ENCODE measurements around the gene SLC6A20. TPM values are rescaled to one million over a fixed set of nuclear protein-coding genes. Genes with fewer than 3 reads are reported as not detected.
"Not testable (repeated sequence)": the region's sequence is repeated elsewhere in the genome, so short reads cannot be mapped to it uniquely, and the experiment has no call there.

SLC6A20 gene
- total RNA-seq, 4 donors from 2014 or later: 13.4 to 26.1 (median 21.5) TPM

GRCh38 chr3:45756055-45756454 lies 40.3 kb downstream of the SLC6A20 start:
- Histone ChIP-seq H3K4me1 (peaks cover 0 to 1% (median 0%) of the 10 kb centered on the region in 4 donors), H3K36me3 (no peaks in the 10 kb centered on the region), H3K27ac (no peak overlapping the region), H3K27me3 (no peaks in the 10 kb centered on the region), H3K9me3 (no peaks in the 10 kb centered on the region), H3K4me3 (no peak overlapping the region)
- no peak for DNase-seq (ENCODE audit: low spot score in 2 of 2)
- TF ChIP-seq CTCF (IDR thresholded peaks at IDR 0.05): no peak
- TF ChIP-seq EP300 (IDR thresholded peaks at IDR 0.05): no peak
- TF ChIP-seq POLR2A (IDR thresholded peaks at IDR 0.05): no peak
- WGBS, 2 donors: 88 to 93% methylated on average over 6 of the region's 6 CpGs

GRCh38 chr3:45754461-45754860 lies 41.9 kb downstream of the SLC6A20 start:
- no peak overlapping the region for H3K27ac ChIP-seq
- TF ChIP-seq POLR2A (IDR thresholded peaks at IDR 0.05): no peak
- TF ChIP-seq CTCF (IDR thresholded peaks at IDR 0.05): no peak
- TF ChIP-seq EP300 (IDR thresholded peaks at IDR 0.05): no peak
- no peak for DNase-seq (ENCODE audit: low spot score in 2 of 2)
- H3K9me3 ChIP-seq: no peaks in the 10 kb centered on the region
- H3K36me3 ChIP-seq: no peaks in the 10 kb centered on the region
- WGBS, 2 donors: 93 to 95% methylated on average over 7 of the region's 7 CpGs
- H3K4me1 ChIP-seq: no peaks in the 10 kb centered on the region
- no peaks in the 10 kb centered on the region for H3K27me3 ChIP-seq
- no peak overlapping the region for H3K4me3 ChIP-seq

GRCh38 chr3:45753095-45753494 lies 43.2 kb downstream of the SLC6A20 start:
- 90 to 93% methylated on average over 3 of the region's 3 CpGs for WGBS, 2 donors
- no peak overlapping the region for H3K27ac ChIP-seq
- no peaks in the 10 kb centered on the region for H3K9me3 ChIP-seq
- TF ChIP-seq EP300 (IDR thresholded peaks at IDR 0.05) (no peak), POLR2A (IDR thresholded peaks at IDR 0.05) (no peak), CTCF (IDR thresholded peaks at IDR 0.05) (no peak)
- H3K4me3 ChIP-seq: no peak overlapping the region
- DNase-seq (ENCODE audit: low spot score in 2 of 2): no peak
- H3K4me1 ChIP-seq: no peaks in the 10 kb centered on the region
- peaks cover 0 to under 1% (median 0%) of the 10 kb centered on the region in 3 donors for H3K36me3 ChIP-seq
- no peaks in the 10 kb centered on the region for H3K27me3 ChIP-seq

GRCh38 chr3:45751537-45752242 lies 44.6 kb downstream of the SLC6A20 start:
- DNase-seq (ENCODE audit: low spot score in 2 of 2): no peak
- Histone ChIP-seq H3K27me3 (no peaks in the 10 kb centered on the region), H3K4me3 (no peak overlapping the region), H3K36me3 (peaks cover 0 to 14% (median 0%) of the 10 kb centered on the region in 3 donors), H3K4me1 (no peaks in the 10 kb centered on the region), H3K9me3 (no peaks in the 10 kb centered on the region), H3K27ac (no peak overlapping the region)
- no peak for TF ChIP-seq EP300 (IDR thresholded peaks at IDR 0.05)
- no peak for TF ChIP-seq POLR2A (IDR thresholded peaks at IDR 0.05)
- TF ChIP-seq CTCF (IDR thresholded peaks at IDR 0.05): no peak
- WGBS, 2 donors: 90 to 91% methylated on average over 7 of the region's 7 CpGs

- peaks cover 0 to 32% (median 0%) of the 10 kb centered on the region in 3 donors for H3K36me3 ChIP-seq
Observed at GRCh38 chr3:45749880-45750279, 46.5 kb downstream of the SLC6A20 start.

GRCh38 chr3:45749036-45749600 lies 47.2 kb downstream of the SLC6A20 start:
- not testable (repeated sequence) for H3K27me3 ChIP-seq; H3K9me3 ChIP-seq; DNase-seq (ENCODE audit: low spot score in 2 of 2); H3K4me3 ChIP-seq; H3K4me1 ChIP-seq; H3K27ac ChIP-seq
- peaks cover 0 to 40% (median 0%) of the 10 kb centered on the region in 3 donors for H3K36me3 ChIP-seq
- 92 to 93% methylated on average over 4 of the region's 4 CpGs for WGBS, 2 donors

More at GRCh38 chr3:45749880-45750279, 46.5 kb downstream of the SLC6A20 start:
- H3K27me3 ChIP-seq: no peaks in the 10 kb centered on the region
- H3K9me3 ChIP-seq: no peaks in the 10 kb centered on the region
- no peak for DNase-seq (ENCODE audit: low spot score in 2 of 2)
- 80 to 82% methylated on average over 4 of the region's 4 CpGs for WGBS, 2 donors
- no peak overlapping the region for H3K4me3 ChIP-seq
- no peaks in the 10 kb centered on the region for H3K4me1 ChIP-seq
- H3K27ac ChIP-seq: no peak overlapping the region
- TF ChIP-seq CTCF (IDR thresholded peaks at IDR 0.05) (no peak), POLR2A (IDR thresholded peaks at IDR 0.05) (no peak), EP300 (IDR thresholded peaks at IDR 0.05) (no peak)
